Spleen (tissue), 11 donors: ENCODE data around the gene G6PC3. TPM values are rescaled to one million over a fixed set of nuclear protein-coding genes. Genes with fewer than 3 reads are reported as not detected.

Experiments
- DNase-seq: peaks from one replicate; pipeline ENCODE4 v3.0.0-alpha.2; 2020
- H3K27ac ChIP-seq, 8 donors: fragments of 200-600 bp; sonication (generic) in 7 of 8; 1 replicate in 4 of 8; 2 replicates in 4 of 8; pipeline versions ENCODE4 v1.5.0 to v1.8.0; 2016 to 2021; ENCODE audit warnings: inconsistent platforms in 4 of 8, mild to moderate bottlenecking in 4 of 8, moderate library complexity in 1 of 8
- H3K27me3 ChIP-seq, 7 donors: fragments of 200-600 bp; sonication (generic) in 6 of 7; replicated peaks in 1 of 7; 1 replicate in 4 of 7; 2 replicates in 3 of 7; pipeline versions ENCODE4 v1.5.0 to v1.8.0; 2016 to 2021; ENCODE audit warnings: inconsistent platforms in 3 of 7, mild to moderate bottlenecking in 1 of 7
- H3K36me3 ChIP-seq, 6 donors: fragments of 200-600 bp; sonication (generic) in 5 of 6; 1 replicate in 4 of 6; 2 replicates in 2 of 6; pipeline versions ENCODE4 v1.5.0 to v1.8.0; 2016 to 2021; ENCODE audit warnings: inconsistent platforms in 2 of 6
- H3K4me1 ChIP-seq, 6 donors: fragments of 200-600 bp; sonication (generic) in 5 of 6; 1 replicate in 3 of 6; 2 replicates in 3 of 6; pipeline versions ENCODE4 v1.5.0 to v1.8.0; 2016 to 2021; ENCODE audit warnings: inconsistent platforms in 3 of 6
- H3K4me3 ChIP-seq, 8 donors: fragments of 200-600 bp; sonication (generic) in 7 of 8; 1 replicate in 4 of 8; 2 replicates in 4 of 8; pipeline versions ENCODE4 v1.5.0 to v1.8.0; 2016 to 2021; ENCODE audit warnings: inconsistent platforms in 4 of 8, mild to moderate bottlenecking in 4 of 8, moderate library complexity in 2 of 8
- H3K9me3 ChIP-seq, 8 donors: fragments of 200-600 bp; sonication (generic) in 7 of 8; 1 replicate in 4 of 8; 2 replicates in 4 of 8; pipeline versions ENCODE4 v1.5.0 to v1.8.0; 2016 to 2021; ENCODE audit warnings: inconsistent platforms in 4 of 8
- POLR2A ChIP-seq, 3 donors: fragments of 450-650 bp; IDR thresholded peaks; one replicate each; pipeline ENCODE4 v1.5.1; 2017; ENCODE audit warnings: antibody characterized with exemption in 3 of 3, mild to moderate bottlenecking in 1 of 3
- POLR2AphosphoS5 ChIP-seq, 3 donors: sonication (generic); formaldehyde crosslinking; IDR thresholded peaks; one replicate each; pipeline ENCODE4 v1.5.1; 2017; ENCODE audit warnings: antibody characterized with exemption in 3 of 3
- WGBS, 5 donors: extraction: QIAGEN DNeasy Blood & Tissue Kit in 3 of 5; methylation state at CpG; one replicate each; pipeline versions ENCODE4 v1.1.5 to v1.1.7; 2013 to 2018; 5-methylcytosine and 5-hydroxymethylcytosine counted together
- intact Hi-C: fragments of 100-400 bp; cut with DNase I; formaldehyde crosslinking; loops from one replicate; pipeline ENCODE4 v1.15.0; 2023; ENCODE audit warnings: low total_unique reads
- polyA plus RNA-seq, 3 donors: library from polyadenylated mRNA; stranded (reverse); fragments of 200-250 nt; gene quantifications; one replicate each; pipeline ENCODE4 v1.2.1, GENCODE V29; 2013
- total RNA-seq, 7 donors: library from RNA; depleted of rRNA in 3 of 7; stranded (reverse); fragments of >200 nt in 3 of 7; fragmentation: NEBNext Ultra II Directional in 4 of 7; extraction: Animal tissue kit (Norgen Biotek cat#: 25700) in 4 of 7; gene quantifications; one replicate each; pipeline versions ENCODE4 v1.1.0 to v1.2.1, GENCODE V29; 2016 to 2021
- TF ChIP-seq, protein P1 (sequence below), 11 experiments: fragments of 200-600 bp in 7 of 11; fragments of 450-650 bp in 4 of 11; sonication (generic) in 4 of 11; IDR thresholded peaks in 8 of 11; conservative IDR thresholded peaks in 3 of 11; 1 replicate in 7 of 11; 2 replicates in 4 of 11; pipeline versions ENCODE4 v1.4.0 to v1.8.0; 2016 to 2021; ENCODE audit warnings: antibody characterized with exemption in 11 of 11, inconsistent platforms in 4 of 11, mild to moderate bottlenecking in 1 of 11
- donor health status: healthy with polysubstance abuse.
- donor health status: DM: no; HTN: no; CAD: no; lungs with moderate emphysema.
- donor health status: DM: no; HTN: no; CAD: no.
- donor health status: Bipolar disorder and iron deficiency.
- donor health status: healthy.
- donor health status: DM: no; HTN: no; CAD: no.
- donor health status: DM: yes; HTN: yes; CAD: no.

Gene G6PC3
- total and polyA plus RNA-seq, 10 donors: 24.9 to 49.2 (median 37.3) TPM

- intact Hi-C loops: no loop called here
- H3K27ac ChIP-seq: peak overlapping the region in 6 of 8 donors; percentile 32 to 86 (median 78)
These were observed 42.0 kb downstream of the G6PC3 start for GRCh38 chr17:44112284-44113280.

DNA sequence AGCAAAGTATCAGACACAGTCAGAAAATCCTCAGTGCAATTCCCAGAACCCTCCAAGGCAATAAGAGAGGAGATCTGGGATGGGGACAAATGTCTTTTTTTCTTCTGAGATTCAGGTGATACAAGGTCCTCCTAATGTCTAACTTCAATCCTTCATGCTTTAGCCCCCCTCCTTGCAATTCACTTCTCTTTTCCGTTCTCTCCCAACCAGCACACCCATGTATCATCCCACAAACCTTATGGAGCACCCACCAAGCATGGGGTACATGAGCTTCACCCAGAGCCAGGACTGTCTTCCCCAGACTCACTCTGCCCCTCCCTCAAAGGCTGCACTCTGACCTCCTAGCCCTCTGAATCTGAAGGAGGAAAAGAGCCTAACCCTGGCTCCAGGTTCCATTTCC, 42.8 kb downstream of the G6PC3 start:
- Histone ChIP-seq H3K27ac (peak overlapping the region in 5 of 8 donors; percentile 31 to 81 (median 78)), H3K27me3 (no peaks in the 10 kb centered on the region), H3K9me3 (no peaks in the 10 kb centered on the region), H3K4me3 (no peak overlapping the region), H3K4me1 (peaks cover 53 to 100% (median 78%) of the 10 kb centered on the region in 6 donors), H3K36me3 (peaks cover 0 to 63% (median 15%) of the 10 kb centered on the region in 6 donors)
- WGBS, 5 donors: 27 to 70% (median 69%) methylated on average over 1 of the region's 1 CpG
- intact Hi-C loops: no loop called here
- TF ChIP-seq POLR2A (IDR thresholded peaks at IDR 0.05): no peak
- DNase-seq: no peak

More at GRCh38 chr17:44112284-44113280, 42.0 kb downstream of the G6PC3 start:
- no peaks in the 10 kb centered on the region for H3K9me3 ChIP-seq
- DNase-seq: no peak
- WGBS, 5 donors: 59 to 87% (median 73%) methylated on average over 4 of the region's 4 CpGs
- no peaks in the 10 kb centered on the region for H3K27me3 ChIP-seq
- no peak for TF ChIP-seq POLR2AphosphoS5 (IDR thresholded peaks at IDR 0.05)
- no peak for TF ChIP-seq POLR2A (IDR thresholded peaks at IDR 0.05)
- no peak overlapping the region for H3K4me3 ChIP-seq
- H3K4me1 ChIP-seq: peaks cover 55 to 100% (median 83%) of the 10 kb centered on the region in 6 donors
- H3K36me3 ChIP-seq: peaks cover 0 to 68% (median 15%) of the 10 kb centered on the region in 6 donors

DNA sequence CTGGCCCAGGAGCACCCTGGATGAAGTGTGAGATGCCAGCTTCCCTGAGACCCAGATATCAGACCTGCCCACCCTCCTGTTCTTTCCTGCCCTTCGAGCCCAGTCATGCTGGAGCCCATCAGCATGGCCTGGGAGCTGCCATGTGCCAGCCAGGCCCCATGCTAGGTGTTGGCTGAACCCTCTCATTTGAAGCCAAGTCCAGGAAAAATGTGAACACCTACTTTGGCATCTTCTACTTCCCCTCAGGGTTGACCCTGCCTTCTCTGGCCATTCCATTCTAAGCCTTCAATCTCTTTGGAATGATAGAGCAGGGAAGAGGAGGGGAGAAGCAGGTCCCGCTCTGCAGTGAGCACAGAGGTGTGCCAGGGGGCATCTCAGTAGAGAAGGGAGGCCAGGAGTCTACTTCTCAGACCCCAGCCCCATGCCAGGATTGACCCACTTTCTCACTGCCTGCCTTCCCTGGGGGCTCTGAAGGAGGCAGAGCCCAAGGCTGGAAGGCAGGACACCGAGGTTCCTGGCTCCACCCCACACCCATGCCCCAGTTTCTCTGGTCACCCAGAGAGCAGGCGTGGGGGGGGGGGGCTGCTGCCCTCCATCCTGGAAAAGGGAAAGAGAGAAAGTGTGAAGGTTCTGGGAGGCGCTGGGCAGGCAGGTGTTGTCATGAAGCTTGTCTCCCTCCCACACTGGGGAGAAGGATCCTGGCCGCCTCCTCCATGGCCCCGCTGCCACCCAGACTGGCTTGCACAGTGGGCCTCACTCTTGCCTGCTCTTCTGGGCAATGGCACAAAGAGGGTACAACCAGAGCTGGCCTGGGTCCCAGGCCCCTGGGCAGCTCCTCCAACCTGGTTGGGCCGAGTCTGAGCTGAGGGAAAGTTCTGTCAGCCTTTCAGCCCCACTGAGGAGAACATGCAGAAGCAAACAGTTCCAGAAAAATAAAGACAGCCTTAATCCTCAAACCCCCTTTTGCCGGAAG, 43.6 kb downstream of the G6PC3 start:
- intact Hi-C loops: no loop called here
- no peaks in the 10 kb centered on the region for H3K27me3 ChIP-seq
- 74 to 88% (median 84%) methylated on average over 9 of the region's 9 CpGs for WGBS, 5 donors
- H3K27ac ChIP-seq: peak overlapping the region in 6 of 8 donors; percentile 31 to 81 (median 42)
- no peak for DNase-seq
- TF ChIP-seq, protein P1, sequence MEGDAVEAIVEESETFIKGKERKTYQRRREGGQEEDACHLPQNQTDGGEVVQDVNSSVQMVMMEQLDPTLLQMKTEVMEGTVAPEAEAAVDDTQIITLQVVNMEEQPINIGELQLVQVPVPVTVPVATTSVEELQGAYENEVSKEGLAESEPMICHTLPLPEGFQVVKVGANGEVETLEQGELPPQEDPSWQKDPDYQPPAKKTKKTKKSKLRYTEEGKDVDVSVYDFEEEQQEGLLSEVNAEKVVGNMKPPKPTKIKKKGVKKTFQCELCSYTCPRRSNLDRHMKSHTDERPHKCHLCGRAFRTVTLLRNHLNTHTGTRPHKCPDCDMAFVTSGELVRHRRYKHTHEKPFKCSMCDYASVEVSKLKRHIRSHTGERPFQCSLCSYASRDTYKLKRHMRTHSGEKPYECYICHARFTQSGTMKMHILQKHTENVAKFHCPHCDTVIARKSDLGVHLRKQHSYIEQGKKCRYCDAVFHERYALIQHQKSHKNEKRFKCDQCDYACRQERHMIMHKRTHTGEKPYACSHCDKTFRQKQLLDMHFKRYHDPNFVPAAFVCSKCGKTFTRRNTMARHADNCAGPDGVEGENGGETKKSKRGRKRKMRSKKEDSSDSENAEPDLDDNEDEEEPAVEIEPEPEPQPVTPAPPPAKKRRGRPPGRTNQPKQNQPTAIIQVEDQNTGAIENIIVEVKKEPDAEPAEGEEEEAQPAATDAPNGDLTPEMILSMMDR (IDR thresholded peaks at IDR 0.05 in 8 of 11, conservative IDR thresholded peaks at IDR 0.05 in 3 of 11): no peak
- TF ChIP-seq POLR2AphosphoS5 (IDR thresholded peaks at IDR 0.05) (peak in 1 of 3 donors; percentile 4), POLR2A (IDR thresholded peaks at IDR 0.05) (no peak)
- H3K4me1 ChIP-seq: peaks cover 49 to 100% (median 75%) of the 10 kb centered on the region in 6 donors
- H3K4me3 ChIP-seq: no peak overlapping the region
- no peaks in the 10 kb centered on the region for H3K9me3 ChIP-seq
- H3K36me3 ChIP-seq: peaks cover 0 to 58% (median 15%) of the 10 kb centered on the region in 6 donors

DNA sequence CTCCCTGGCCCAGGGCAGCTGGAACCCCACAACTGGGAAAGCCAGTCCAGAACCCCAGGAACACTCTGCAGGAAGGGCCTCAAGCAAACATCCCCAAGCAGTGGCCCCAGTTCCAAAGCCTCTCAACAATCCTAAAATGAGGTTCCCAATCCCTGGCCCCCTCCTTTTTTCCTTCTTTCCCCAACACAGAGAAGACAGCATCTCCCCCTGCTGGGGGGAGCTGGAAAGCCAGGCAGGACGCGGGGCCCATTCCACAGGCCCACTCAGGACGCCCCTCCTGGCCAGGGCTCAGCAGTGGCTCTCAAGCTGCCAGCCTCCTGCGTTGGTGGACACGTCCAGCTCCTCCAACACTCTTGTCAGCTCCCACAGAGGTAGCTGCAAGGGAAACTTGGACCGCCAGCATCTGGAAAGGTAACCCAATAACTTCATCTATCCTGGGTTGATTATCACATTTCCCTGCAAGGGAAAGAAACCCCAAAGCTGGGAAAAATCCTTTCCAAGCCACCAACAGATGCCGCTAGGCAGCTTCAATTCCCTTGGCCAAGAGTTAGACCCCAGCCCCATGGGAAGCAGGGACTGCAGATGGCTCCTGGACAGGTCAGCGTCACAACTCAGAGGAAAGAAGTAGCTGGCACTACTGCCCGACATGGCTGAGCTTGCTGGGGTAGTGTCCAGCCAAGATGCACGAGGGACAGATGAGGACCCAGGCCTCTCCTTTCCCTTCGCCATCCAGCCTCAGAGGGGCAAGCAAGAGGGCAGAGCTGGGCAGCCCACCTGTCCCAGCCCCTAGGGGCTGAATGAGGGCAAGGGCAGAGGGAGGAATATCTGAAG, 45.3 kb downstream of the G6PC3 start:
- H3K9me3 ChIP-seq: no peaks in the 10 kb centered on the region
- 57 to 74% (median 72%) methylated on average over 10 to 11 of the region's 11 CpGs for WGBS, 5 donors
- no peak overlapping the region for H3K4me3 ChIP-seq
- H3K27ac ChIP-seq: peak overlapping the region in 3 of 8 donors; percentile 23 to 81 (median 78)
- peaks cover 0 to 55% (median 15%) of the 10 kb centered on the region in 6 donors for H3K36me3 ChIP-seq
- no peak for DNase-seq
- peaks cover 33 to 100% (median 69%) of the 10 kb centered on the region in 6 donors for H3K4me1 ChIP-seq
- TF ChIP-seq, protein P1 (IDR thresholded peaks at IDR 0.05 in 8 of 11, conservative IDR thresholded peaks at IDR 0.05 in 3 of 11): peak in 10 of 11 experiments; percentile 37 to 78 (median 68)
- peak in 2 of 3 donors; percentile 28 to 32 for TF ChIP-seq POLR2AphosphoS5 (IDR thresholded peaks at IDR 0.05)
- no peak for TF ChIP-seq POLR2A (IDR thresholded peaks at IDR 0.05)
- H3K27me3 ChIP-seq: no peaks in the 10 kb centered on the region
- intact Hi-C loops: no loop called here
